Stimulated activated CD4-positive, alpha-beta T cell treated with anti-CD3 and anti-CD28 coated beads, TNF-alpha, amount 100 ng/mL, for 48 hours (primary cell): ENCODE data around the gene INTS6.

Experiments
- DNase-seq, 3 donors: peaks; one replicate each; pipeline ENCODE4 v3.0.0-alpha.2; 2020; ENCODE audit warnings: low read depth in 3 of 3

INTS6 gene

DNA sequence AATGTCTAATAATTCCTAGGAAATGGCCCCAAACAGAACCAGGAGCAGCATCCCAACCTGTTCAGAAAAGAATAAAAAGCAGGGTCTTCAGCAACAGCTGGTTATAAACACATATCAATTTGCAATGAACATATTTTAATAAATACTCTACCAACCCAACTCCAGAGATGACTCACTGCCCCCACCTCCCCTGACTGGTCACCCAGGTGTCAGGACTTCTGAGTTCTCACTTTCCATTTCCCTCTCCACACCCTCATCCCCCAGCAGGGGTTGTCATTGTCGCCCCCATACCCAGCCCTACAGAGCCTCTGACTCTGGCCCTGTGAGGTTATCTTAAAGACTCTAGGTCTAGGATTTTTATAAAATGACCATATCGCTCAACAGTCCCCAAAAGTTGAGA, 106.4 kb downstream of the INTS6 start:
- DNase-seq: no peak

DNA sequence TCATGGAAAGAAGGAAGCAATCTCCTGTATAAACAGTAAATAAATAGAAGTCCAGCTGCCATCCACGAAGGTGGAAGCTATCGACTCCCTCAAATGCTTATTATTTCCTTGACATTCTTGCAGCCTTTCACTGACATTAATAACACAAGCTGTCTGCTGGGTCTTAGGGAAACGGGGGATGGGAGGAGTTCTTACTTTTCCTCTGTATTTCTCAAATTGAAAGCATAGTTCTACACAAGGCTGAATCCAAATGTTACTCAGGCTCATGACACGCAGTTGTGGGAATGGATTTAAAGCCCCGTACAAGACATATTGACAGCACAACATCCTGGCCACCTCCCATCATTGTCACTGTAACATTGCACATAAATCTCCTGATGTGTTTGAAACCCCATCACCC, 109.4 kb downstream of the INTS6 start:
- no peak for DNase-seq

DNA sequence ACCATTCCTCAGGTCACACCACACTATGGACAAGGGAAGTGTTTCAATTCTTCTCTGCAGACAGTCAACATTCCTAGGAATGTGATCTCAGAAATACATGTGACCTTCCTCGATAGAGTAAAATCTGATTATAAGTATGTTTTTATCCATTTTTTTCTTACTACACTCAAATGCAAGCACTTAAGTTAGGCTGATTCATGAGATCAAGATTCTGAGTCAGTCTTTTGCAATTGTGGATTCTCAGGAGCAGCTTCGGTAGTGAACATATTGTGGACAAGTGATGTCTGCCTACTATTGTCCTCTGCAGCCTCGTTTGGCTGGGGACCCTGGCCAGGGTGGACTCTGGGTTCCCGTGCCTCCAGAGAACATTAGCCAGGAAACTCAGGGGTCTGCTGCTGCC, 110.1 kb downstream of the INTS6 start:
- no peak for DNase-seq

DNA sequence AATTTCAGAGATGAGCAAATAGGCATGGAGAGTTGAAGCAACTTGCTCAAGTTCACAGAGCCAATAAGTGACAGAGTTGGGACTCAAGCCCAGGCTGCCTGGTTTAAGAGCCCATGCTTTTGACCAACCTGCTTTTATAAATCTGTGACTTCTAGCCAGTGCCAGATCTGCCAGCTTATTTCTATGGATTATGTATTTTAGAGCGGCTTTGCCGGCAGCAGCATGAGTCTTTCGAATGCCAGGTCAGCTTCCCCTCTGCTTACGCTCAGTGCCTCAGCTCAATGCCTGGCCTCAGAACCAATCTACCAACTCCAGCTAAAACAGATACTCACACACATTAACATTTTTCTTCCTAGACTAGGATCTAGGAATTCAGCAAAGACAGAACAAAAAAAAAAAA, 111.0 kb downstream of the INTS6 start:
- no peak for DNase-seq

DNA sequence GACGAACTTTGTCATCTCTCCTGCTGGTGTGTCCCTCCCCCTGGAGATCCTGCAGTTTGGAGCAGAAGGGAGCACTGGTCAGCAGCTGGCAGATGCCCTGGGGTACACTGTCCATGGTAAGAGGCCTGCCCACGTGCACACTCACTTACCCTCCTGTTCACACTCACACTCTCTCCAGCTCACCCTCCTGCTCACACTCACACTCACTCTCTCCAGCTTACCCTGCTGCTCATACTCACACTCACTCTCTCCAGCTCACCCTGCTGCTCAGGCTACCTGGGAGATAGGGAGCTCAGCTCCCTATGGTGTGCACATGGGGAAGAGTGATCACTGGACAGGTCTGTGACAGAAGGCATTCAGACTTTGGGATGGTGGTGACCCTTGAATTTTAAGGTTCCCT, 111.6 kb downstream of the INTS6 start:
- DNase-seq: no peak

DNA sequence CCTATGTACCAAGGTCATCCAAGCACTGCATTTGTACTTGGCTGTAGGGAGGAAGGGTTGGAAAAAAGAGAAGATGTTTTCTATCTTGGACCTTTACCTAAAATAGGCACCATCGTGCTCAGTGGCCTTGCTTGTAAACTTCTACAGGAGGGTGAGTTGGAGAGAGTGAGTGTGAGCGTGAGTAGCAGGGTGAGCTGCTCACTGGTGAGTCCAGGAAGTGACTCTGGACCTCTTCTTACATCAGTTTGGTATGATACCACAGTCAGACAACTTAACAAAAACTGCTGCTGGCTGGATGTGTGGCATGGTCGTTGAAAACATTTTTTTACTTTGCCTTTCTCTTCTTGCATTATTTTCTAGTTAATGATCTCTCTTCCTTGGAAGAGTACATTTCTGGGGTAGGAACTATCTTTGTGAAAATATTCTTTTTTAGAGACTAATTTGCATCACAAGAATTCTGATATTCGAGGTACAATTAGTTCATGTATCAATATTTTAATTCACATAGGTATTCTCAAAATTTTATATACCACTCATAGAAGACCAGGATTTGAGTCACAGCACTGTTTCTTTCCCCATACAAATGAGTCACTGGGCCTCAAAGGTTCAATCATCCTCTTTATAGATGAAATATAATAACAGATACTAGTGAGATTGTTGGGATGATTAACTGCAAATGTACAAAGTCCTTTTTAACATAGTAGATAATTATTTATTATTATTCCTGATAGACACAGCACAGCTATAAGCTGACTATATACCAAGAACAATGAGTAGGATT, 112.7 kb downstream of the INTS6 start:
- no peak for DNase-seq

DNA sequence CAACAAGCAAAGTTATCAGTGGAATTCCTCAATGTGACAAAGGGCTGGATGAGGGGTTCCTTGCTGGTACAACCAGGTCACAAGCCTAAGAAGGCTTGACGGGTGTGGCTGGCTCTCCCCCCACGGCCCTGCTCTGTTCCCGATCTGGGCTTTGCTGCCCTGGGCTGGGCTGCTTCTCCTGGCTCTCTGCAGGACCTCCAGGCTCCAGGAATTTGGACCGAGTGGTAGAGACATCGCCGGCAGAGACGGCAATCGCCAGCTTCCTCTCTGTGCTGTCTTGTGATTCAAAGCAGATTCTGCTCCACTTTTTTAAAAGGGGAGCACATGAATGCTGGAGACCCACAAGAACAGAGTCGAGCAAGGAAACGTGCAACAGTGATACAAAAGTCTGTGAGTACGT, 113.5 kb downstream of the INTS6 start, which contains the start of gene SERPINE3:
TSS of gene SERPINE3 (plus strand) at position 338 of the 400 bp plus-strand sequence. CDS start 1,401 bp downstream, outside the sequence.
- DNase-seq: no peak

DNA sequence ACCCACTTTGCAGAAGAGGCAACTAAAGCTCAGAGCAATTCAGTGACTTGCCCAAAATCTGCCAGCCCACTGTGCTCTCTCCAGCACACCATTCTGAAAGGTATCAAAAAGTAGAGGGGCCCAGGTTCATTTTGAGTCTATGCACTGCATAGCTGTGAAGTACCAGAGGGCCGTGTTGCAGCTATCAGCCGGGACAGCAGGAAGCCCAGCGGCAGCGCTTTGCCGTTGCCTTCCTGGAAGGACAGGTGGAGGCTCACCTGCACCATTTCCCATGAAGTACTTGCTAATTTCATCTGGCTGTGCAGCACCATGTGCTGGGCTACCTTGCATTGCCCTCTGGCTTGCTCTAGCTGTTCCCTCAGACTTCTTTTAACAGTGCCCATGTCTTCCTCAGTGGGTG, 116.1 kb downstream of the INTS6 start:
- no peak for DNase-seq

DNA sequence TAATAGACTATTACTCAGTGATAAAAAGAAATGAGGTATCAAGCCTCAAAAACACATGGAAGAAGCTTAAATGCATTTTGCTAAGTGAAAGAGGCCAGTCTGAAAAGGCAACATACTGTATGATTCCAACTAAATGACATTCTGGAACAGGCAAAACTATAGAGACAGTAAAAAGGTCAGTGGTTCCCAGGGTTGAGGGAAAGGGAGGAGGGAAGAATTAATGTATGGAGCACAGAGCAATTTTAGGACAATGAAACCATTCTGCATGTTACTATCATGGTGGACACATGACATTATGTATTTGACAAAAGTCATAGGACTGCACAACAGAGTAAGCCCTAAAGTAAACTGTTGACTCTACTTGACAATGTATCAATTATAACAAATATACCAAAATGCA, 119.0 kb downstream of the INTS6 start:
- DNase-seq: no peak

DNA sequence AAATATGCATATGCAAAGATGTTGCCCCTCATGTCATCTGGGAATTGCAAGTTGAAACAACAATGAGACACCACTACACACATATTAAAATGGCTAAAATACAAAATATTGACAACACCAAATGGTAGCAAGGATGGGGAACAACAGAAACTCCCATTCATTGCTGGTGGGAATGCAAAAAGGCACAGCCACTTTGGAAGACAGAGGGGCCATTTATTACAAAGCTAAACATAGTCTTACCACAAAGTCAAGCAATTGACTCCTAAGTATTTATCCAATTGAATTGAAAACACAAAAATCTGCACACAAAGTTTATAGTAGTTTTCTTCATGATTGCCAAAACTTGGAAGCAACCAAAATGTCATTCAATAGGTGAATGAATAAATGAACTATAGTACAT, 119.4 kb downstream of the INTS6 start:
- no peak for DNase-seq

DNA sequence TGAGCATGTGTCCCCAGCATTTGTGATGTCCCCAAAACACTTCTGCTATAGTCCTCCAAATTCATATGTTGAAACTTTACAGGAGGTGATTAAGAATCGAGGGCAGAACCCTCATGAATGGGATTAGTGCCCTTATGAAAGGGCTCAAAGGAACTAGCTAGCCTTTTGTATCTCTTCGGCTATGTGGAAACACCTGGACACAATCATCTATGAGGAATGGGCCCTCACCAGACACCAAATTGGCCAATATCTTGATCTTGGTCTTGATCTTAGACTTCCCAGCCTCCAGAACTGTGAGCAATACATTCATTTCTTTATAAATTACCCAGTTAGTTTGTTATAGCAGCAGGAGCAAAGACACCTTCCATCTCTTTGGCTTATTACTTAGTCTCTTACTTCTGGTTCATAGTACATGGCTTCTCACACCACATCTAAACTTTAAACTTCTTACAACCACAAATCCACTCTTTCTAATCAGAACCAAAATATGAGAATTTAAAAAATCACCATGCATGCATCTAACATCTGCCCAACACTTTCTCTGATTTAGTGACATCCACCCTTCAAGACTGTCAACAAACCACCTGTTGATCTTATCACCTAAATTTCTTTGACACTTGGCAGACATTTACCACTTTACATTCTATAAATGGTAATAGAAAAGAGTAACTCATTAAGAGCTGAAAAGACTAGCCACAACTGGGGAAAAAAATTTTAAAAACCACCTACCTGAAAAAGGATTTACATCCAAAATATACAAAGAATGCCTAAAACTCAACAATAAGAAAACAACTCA, 120.1 kb downstream of the INTS6 start:
- DNase-seq: no peak

DNA sequence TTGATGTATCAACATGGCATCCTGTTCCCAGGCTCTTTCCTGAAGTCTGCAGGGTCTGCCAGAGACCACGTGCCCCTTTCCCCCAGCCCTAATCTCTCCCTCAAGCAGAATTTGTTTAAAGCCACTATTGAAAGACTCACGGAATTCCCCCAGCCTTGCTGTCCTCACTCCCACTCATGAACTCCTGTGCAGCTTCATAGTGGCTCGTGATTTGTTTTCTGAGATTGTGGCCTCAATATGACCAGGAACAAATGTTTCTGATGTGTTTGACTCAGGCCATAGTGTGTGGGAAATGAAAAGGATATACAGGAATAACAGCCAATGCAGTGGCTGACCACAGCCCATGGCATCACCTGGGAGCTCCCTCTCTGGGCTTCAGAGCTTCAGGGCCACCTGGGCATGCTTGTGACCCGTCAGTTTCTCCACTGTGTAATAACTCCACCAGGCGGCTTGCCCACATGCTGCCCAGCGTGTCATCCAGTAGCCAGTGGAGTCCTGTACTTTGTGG, 121.4 kb downstream of the INTS6 start:
- DNase-seq: peak in 1 of 3 donors; percentile 6

DNA sequence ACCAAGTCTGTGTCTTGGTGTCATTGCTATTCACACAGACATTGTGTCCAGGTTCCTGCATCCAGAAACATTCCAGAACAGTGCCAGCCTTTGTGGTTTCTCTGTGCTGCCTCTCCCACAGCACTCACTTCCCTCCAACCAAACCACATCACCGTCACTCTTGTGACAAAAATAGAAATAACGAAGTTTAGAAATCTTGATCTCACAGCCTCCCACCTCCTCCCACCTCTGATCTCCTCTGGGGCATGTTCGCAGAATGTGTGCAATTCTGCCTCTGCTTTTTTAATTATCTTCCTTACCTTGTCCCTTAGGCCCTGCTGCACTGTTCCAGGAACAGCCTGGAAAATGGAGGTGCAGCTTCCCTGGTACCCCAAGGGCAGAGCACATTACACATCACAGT, 122.0 kb downstream of the INTS6 start:
- DNase-seq: no peak

DNA sequence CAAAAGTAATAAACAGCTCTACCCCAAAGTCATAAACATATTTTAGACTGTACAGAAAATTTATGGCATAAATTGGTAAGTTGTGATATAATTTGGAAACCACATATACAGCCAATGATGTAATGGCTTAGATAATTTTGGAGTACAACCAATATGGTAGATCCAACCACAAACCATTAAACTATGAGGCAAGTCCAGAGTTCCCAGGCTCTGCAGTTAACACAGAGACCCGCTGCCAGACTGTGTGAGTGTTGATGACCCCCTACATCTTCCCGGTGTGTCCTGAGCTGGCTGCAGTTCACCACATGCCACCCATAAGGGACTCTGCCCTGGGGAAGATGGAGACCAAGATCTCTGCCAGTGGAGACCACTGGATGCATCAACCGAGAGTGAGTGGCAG, 123.2 kb downstream of the INTS6 start:
- DNase-seq: no peak

DNA sequence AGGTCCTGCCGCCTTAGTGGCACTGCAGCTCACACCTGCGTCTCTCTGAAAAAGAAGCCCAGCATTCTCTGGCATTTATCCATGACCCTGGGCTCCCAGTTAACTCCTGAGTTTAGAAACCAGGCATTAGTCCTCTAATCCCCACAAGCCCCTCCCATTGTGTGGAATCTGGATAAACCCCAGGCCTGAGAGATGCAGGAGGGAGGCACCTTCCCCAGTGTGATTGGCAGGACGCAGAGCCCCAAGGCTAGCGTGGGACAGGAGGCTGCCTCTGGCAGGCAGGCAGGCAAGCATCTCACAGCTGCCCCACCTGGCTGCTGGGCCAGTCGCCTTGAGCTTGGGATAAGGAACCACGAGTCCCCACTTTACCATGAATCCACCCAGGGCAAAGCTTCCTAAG, 124.3 kb downstream of the INTS6 start:
- no peak for DNase-seq

DNA sequence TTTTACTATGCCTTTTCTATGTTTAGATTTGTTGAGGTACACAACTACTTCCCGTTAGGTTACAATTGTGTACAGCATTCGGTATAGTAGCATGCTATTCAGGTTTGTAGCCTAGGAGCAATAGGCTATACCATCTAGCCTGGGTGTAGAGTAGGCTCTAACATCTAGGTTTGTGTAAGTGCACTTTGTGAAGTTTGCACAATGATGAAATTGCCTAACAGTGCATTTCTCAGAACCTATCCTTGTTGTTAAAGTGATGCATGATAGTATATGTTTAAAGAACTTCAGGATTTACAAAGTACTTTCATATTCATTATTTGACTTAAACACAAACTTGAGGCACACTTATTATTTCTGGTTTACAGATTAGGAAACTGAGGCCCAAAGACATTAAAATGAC, 124.9 kb downstream of the INTS6 start:
- no peak for DNase-seq

DNA sequence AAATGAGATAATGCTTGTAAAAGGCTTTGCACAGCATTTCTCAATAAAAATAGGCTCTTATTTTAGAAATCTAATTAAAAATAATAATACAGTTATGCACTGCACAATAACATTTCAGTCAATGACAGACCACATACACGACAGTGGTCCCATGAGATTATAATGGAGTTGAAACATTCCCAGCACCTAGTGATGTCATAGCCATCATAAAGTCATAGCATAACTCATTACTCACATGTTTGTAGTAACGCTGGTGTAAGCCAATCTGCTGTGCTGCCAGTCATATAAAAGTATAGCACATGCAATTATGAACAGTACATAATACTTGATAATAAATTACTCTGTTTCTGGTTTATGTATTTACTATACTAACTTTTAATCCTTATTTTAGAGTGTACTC, 126.1 kb downstream of the INTS6 start:
- no peak for DNase-seq

DNA sequence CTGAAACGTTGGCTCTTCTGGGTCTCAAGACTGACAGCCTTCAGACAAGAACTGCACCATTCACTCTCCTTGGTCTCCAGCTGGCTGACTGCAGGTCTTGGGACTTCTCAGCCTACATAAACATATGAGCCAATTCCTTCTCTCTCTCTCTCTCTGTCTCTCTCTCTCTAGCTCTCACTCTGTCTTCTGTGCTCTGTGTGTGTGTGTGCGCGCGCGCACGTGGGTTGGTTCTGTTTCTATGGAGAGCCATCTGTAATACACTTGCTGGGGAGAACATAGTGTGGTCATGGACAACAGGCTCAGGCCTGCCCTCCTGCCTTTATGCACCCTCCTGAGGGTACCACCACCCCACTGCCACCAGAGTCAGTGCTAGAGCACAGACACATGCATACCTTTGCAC, 127.0 kb downstream of the INTS6 start:
- DNase-seq: no peak

DNA sequence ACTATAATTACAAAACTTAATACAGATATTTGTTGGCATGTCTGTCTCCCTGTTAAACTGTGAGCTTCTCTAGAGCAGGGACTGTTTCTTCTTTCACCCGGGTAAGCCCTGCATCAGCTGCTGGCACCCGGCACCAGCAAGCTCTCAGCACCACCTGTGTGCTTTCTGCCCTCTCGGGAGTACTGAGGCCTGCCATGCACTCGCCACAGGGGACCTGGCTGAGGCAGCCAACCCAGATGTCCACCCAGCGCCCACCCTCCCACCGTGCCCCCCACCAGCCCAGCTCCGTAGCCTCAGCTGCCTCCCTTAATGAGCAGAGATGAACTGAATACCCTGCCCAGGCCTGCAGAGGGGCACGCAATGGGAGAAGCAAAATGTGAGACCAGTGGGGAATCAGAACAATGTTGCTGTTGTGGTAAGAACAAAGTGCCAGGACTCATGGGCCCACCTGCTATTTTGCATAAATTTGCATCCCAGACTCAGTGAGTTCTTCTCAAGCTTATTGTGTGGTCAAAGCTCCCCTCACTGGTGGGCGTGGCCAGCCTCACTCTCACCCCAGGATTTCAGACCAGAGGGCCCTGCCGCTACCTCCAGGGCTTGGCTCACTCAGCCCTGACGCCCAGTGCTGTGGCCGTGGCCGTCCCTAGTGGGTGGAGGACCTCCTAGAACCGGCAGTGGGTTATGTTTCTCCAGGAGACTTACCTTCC, 128.0 kb downstream of the INTS6 start:
- no peak for DNase-seq

DNA sequence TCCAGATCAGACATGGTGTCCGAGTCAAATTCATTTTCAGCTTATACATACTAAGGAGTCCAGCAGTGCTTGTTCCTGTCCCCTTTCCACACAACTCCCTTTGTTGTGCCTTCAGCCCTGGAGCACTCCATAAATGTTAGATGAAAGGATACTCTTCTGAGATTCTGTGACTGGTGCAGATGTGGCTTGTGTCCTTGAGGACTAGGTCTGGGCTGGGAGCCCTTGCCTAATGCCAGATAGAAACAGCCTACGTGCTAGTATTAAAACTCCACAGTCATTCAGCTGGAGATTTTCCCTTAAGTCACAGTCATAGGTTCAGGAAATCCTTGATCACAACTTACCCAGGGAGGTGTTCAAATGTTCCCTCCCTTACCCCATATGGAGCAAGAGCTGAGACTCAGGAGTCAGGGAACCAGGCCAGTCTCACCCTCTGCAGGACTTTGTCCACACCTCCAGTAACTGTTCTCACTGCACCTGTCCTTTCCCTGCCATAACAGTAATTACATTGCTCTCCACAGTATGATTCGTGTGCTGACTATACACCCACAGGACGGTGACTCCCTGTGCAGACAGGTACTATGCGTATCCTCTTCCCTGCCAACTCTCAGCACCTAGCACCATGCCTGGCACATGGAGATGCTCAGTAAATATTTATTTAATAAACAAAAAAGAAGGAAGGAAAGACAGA, 128.9 kb downstream of the INTS6 start:
- DNase-seq: no peak

DNA sequence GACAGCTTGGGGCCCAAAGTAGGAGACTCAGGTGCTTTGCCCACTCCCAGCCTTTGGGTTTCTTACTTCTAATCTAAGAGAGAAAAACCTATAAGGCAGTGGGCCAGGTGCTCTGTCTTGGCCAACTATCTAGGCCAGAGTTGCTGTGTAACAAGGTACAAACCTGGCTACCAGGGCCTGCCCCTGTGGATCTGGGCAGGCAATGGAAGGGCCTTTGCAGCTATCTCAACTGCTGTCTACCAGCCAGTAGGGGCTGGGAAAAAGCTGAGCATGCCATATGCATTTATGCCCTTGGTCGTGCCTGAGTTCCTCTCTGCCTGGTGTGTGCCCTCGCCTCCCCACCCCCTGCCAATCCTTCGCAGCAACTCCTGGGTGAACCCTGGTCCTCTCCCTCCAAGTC, 130.0 kb downstream of the INTS6 start:
- DNase-seq: no peak

DNA sequence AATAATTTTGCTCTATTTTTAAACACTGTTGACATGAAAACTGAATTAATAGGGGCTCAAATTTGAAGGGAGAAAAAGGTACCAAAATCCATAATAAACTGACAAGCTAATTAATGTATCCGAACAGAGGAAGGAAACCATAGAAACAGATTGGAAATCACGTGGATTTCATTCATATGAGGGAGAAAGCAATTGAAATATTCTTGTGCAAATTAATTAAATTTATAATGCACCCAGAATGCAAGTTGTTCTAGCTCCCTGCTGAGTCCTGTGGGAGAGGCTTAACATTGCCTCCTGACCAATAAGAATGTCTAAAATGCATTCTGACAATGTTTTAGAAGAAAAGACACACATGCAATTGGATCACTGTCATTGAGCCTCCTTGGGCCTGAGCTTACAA, 131.0 kb downstream of the INTS6 start:
- no peak for DNase-seq
